ENCODE data around the gene FSIP1.

DNA sequence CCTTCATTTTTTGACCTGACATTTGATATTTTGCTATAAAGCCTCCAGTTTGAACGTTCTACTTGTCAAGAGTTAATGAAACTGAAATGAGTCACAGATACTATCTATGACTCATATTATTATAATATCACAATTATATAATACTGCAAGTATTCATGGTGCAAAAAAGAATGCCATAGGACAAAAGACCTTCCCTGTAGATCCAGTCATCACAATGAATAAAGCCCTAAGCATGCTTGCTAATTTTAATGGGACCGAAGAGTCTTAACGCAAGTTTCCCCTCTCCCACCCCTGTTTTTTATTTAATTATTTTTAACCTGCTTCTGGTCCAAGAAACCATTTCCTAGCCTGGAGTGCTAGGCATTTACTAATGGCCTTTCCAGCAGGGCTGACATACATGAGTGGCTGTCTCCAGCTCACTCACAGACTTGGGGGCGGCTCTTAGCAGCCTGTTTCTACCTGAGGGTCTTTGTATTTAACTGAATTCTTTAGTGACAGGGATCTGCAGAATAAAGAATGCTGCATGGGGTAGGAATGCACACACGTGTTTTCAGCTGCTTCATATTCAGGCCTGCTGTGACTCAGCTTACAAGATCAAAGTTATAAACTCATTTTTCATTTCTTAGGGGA lies 140.5 kb downstream of the FSIP1 start:
- TF ChIP-seq, protein P1, sequence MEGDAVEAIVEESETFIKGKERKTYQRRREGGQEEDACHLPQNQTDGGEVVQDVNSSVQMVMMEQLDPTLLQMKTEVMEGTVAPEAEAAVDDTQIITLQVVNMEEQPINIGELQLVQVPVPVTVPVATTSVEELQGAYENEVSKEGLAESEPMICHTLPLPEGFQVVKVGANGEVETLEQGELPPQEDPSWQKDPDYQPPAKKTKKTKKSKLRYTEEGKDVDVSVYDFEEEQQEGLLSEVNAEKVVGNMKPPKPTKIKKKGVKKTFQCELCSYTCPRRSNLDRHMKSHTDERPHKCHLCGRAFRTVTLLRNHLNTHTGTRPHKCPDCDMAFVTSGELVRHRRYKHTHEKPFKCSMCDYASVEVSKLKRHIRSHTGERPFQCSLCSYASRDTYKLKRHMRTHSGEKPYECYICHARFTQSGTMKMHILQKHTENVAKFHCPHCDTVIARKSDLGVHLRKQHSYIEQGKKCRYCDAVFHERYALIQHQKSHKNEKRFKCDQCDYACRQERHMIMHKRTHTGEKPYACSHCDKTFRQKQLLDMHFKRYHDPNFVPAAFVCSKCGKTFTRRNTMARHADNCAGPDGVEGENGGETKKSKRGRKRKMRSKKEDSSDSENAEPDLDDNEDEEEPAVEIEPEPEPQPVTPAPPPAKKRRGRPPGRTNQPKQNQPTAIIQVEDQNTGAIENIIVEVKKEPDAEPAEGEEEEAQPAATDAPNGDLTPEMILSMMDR (IDR thresholded peaks at IDR 0.05): no peak
- no peak for TF ChIP-seq POLR2A (IDR thresholded peaks at IDR 0.05)
